NT2/D1 (cell line): ENCODE data around the gene RNF217.

ENCODE experiments used
- SUZ12 ChIP-seq: IDR thresholded peaks from 2 replicates; pipeline ENCODE4 v1.6.1; 2011; ENCODE audit not compliant: insufficient read length, insufficient read depth; ENCODE audit errors: extremely low read depth
- YY1 ChIP-seq: IDR thresholded peaks from 2 replicates; pipeline ENCODE4 v1.6.1; 2011; ENCODE audit not compliant: insufficient read length, insufficient read depth
- ZNF274 ChIP-seq: IDR thresholded peaks from 2 replicates; pipeline ENCODE4 v1.6.1; 2011; ENCODE audit warnings: mild to moderate bottlenecking, low read depth, low read length

GRCh38 chr6:124927806-124928205 lies 34.4 kb upstream of the RNF217 start:
- no peak for TF ChIP-seq YY1
- no peak for TF ChIP-seq ZNF274
- TF ChIP-seq SUZ12, result no peak
